ENCODE measurements around the gene LNPK.
A peak's percentile ranks its signal among the peaks of the same experiment; 100 is the strongest.
"Not testable (repeated sequence)": the region's sequence is repeated elsewhere in the genome, so short reads cannot be mapped to it uniquely, and the experiment has no call there.

The LNPK gene

GRCh38 chr2:176001916-176002687 lies at the start of gene LNPK:
Gene LNPK, minus strand, starts transcription at chr2:176002267. Its CDS starts 6,683 bp downstream, at chr2:175995584.
- peak; percentile 77 to 86 for DNase-seq (ENCODE audit: low read depth in 2 of 2)

GRCh38 chr2:176039375-176039774 lies 37.3 kb upstream of the LNPK start:
- DNase-seq (ENCODE audit: low read depth in 2 of 2) = no peak

GRCh38 chr2:176038694-176039093 lies 36.6 kb upstream of the LNPK start:
- DNase-seq (ENCODE audit: low read depth in 2 of 2) = no peak

GRCh38 chr2:176035013-176035691 lies 33.1 kb upstream of the LNPK start:
- no peak for DNase-seq (ENCODE audit: low read depth in 2 of 2)

GRCh38 chr2:176027806-176028205 lies 25.7 kb upstream of the LNPK start:
- no peak for DNase-seq (ENCODE audit: low read depth in 2 of 2)

GRCh38 chr2:176025932-176026331 lies 23.9 kb upstream of the LNPK start:
- DNase-seq (ENCODE audit: low read depth in 2 of 2) = no peak

- DNase-seq (ENCODE audit: low read depth in 2 of 2) = no peak
Observed at GRCh38 chr2:176024083-176024482, 22.0 kb upstream of the LNPK start.

- DNase-seq (ENCODE audit: low read depth in 2 of 2) = no peak
Observed at GRCh38 chr2:176022048-176022447, 20.0 kb upstream of the LNPK start.

GRCh38 chr2:176020400-176020799 lies 18.3 kb upstream of the LNPK start:
- DNase-seq (ENCODE audit: low read depth in 2 of 2) = no peak

GRCh38 chr2:176018708-176019107 lies 16.6 kb upstream of the LNPK start:
- DNase-seq (ENCODE audit: low read depth in 2 of 2) = no peak

GRCh38 chr2:176009445-176009844 lies 7.4 kb upstream of the LNPK start:
- DNase-seq (ENCODE audit: low read depth in 2 of 2) = no peak

- no peak for DNase-seq (ENCODE audit: low read depth in 2 of 2)
Observed at GRCh38 chr2:176004934-176005333, 2.9 kb upstream of the LNPK start.

GRCh38 chr2:176003958-176004357 lies 1.9 kb upstream of the LNPK start:
- DNase-seq (ENCODE audit: low read depth in 2 of 2) = no peak

- no peak for DNase-seq (ENCODE audit: low read depth in 2 of 2)
Observed at GRCh38 chr2:176002688-176003210, 682 bp upstream of the LNPK start.

- DNase-seq (ENCODE audit: low read depth in 2 of 2) = peak in 1 of 2 donors; percentile 10
Observed at GRCh38 chr2:176001281-176001915, 669 bp downstream of the LNPK start.

- DNase-seq (ENCODE audit: low read depth in 2 of 2) = no peak
Observed at GRCh38 chr2:175999283-175999819, 2.7 kb downstream of the LNPK start.

- no peak for DNase-seq (ENCODE audit: low read depth in 2 of 2)
Observed at GRCh38 chr2:175990099-175990498, 12.0 kb downstream of the LNPK start.

GRCh38 chr2:175987126-175987525 lies 14.9 kb downstream of the LNPK start:
- DNase-seq (ENCODE audit: low read depth in 2 of 2) = not testable (repeated sequence)

- DNase-seq (ENCODE audit: low read depth in 2 of 2) = no peak
Observed at GRCh38 chr2:175984846-175985245, 17.2 kb downstream of the LNPK start.

GRCh38 chr2:175981551-175981950 lies 20.5 kb downstream of the LNPK start:
- no peak for DNase-seq (ENCODE audit: low read depth in 2 of 2)

GRCh38 chr2:175976391-175977157 lies 25.5 kb downstream of the LNPK start:
- DNase-seq (ENCODE audit: low read depth in 2 of 2) = no peak
